Putamen (tissue), 1 donor: ENCODE data around the gene ZNF687.

Experiments used
- DNase-seq: peaks from one replicate; pipeline ENCODE4 v3.0.0-alpha.2; 2016; ENCODE audit warnings: low spot score

The ZNF687 gene

GRCh38 chr1:151312411-151312810 is 30.3 kb downstream of the ZNF687 start:
- DNase-seq: no peak

- DNase-seq: no peak
Measured at GRCh38 chr1:151312826-151313225, 30.7 kb downstream of the ZNF687 start.

- DNase-seq: no peak
Measured at GRCh38 chr1:151313501-151313900, 31.4 kb downstream of the ZNF687 start.

GRCh38 chr1:151314137-151314875 is 32.2 kb downstream of the ZNF687 start:
- peak; percentile 94 for DNase-seq

- no peak for DNase-seq
Measured at GRCh38 chr1:151315565-151316235, 33.6 kb downstream of the ZNF687 start.

GRCh38 chr1:151318975-151319374 is 36.9 kb downstream of the ZNF687 start:
- no peak for DNase-seq

GRCh38 chr1:151324390-151324930 is 42.4 kb downstream of the ZNF687 start:
- no peak for DNase-seq

GRCh38 chr1:151325231-151325630 is 43.1 kb downstream of the ZNF687 start:
- no peak for DNase-seq

GRCh38 chr1:151325646-151326429 is 43.7 kb downstream of the ZNF687 start:
- DNase-seq: no peak

- peak; percentile 64 for DNase-seq
Measured at GRCh38 chr1:151326619-151327222, 44.6 kb downstream of the ZNF687 start.

GRCh38 chr1:151327223-151327902 is 45.3 kb downstream of the ZNF687 start, which contains the start of gene PI4KB:
TSS of gene PI4KB (minus strand) at chr1:151327416. CDS start at chr1:151316481, 10,935 bp downstream.
- peak; percentile 98 for DNase-seq

GRCh38 chr1:151327903-151328674 is 46.0 kb downstream of the ZNF687 start:
- DNase-seq: no peak

- DNase-seq: no peak
Measured at GRCh38 chr1:151334822-151335221, 52.7 kb downstream of the ZNF687 start.

- DNase-seq: no peak
Measured at GRCh38 chr1:151336556-151336955, 54.5 kb downstream of the ZNF687 start.

- DNase-seq: peak; percentile 83
Measured at GRCh38 chr1:151340870-151341754, 59.0 kb downstream of the ZNF687 start.
